Stomach (tissue), 9 donors: ENCODE measurements around the gene SEMA3D. TPM values are rescaled to one million over a fixed set of nuclear protein-coding genes. Genes with fewer than 3 reads are reported as not detected.
A peak's percentile ranks its signal among the peaks of the same experiment; 100 is the strongest.

Source experiments
- DNase-seq, 2 donors: peaks; one replicate each; pipeline versions ENCODE4 v3.0.0 to v3.0.0-alpha.2; 2013 to 2019
- H3K27ac ChIP-seq, 5 donors: fragments of 200-600 bp in 4 of 5; sonication (generic) in 4 of 5; one replicate each; pipeline ENCODE4 v1.5.1; 2013 to 2019; ENCODE audit warnings: mild to moderate bottlenecking in 1 of 5, moderate library complexity in 1 of 5
- H3K27me3 ChIP-seq, 3 donors: fragments of 200-600 bp; sonication (generic); one replicate each; pipeline ENCODE4 v1.5.1; 2017 to 2019; ENCODE audit warnings: mixed run types in 1 of 3
- H3K36me3 ChIP-seq, 4 donors: fragments of 200-600 bp; sonication (generic); 1 replicate in 3 of 4; 2 replicates in 1 of 4; pipeline ENCODE4 v1.5.1; 2016 to 2019
- H3K4me1 ChIP-seq, 4 donors: fragments of 200-600 bp; sonication (generic); one replicate each; pipeline ENCODE4 v1.5.1; 2016 to 2019
- H3K4me3 ChIP-seq, 4 donors: fragments of 200-600 bp; sonication (generic) in 3 of 4; one replicate each; pipeline ENCODE4 v1.5.1; 2016 to 2019; ENCODE audit warnings: mild to moderate bottlenecking in 1 of 4
- H3K9me3 ChIP-seq, 4 donors: fragments of 200-600 bp; sonication (generic); one replicate each; pipeline ENCODE4 v1.5.1; 2016 to 2019
- EP300 ChIP-seq: sonication (generic); formaldehyde crosslinking; IDR thresholded peaks from one replicate; pipeline ENCODE4 v1.6.1; 2017; ENCODE audit warnings: antibody characterized with exemption
- POLR2A ChIP-seq, 4 donors: fragments of 450-650 bp; IDR thresholded peaks; one replicate each; pipeline ENCODE4 v1.6.1; 2016; ENCODE audit warnings: antibody characterized with exemption in 4 of 4, control low read depth in 2 of 4, mild to moderate bottlenecking in 1 of 4, moderate library complexity in 1 of 4
- POLR2AphosphoS5 ChIP-seq, 3 donors: sonication (generic); formaldehyde crosslinking; IDR thresholded peaks; one replicate each; pipeline ENCODE4 v1.6.1; 2016; ENCODE audit warnings: antibody characterized with exemption in 3 of 3
- WGBS, 5 donors: extraction: QIAGEN DNeasy Blood & Tissue Kit in 3 of 5; methylation state at CpG; one replicate each; pipeline versions ENCODE4 v1.1.5 to v1.1.7; 2013 to 2018; 5-methylcytosine and 5-hydroxymethylcytosine counted together
- intact Hi-C: fragments of 100-400 bp; cut with DNase I; formaldehyde crosslinking; loops from one replicate; pipeline ENCODE4 v1.15.1; 2023; ENCODE audit warnings: low total_unique reads
- polyA plus RNA-seq, 3 donors: library from polyadenylated mRNA; stranded (reverse); fragments of 200-250 nt; gene quantifications; one replicate each; pipeline ENCODE4 v1.2.3, GENCODE V29; 2013
- total RNA-seq, 5 donors: library from RNA; depleted of rRNA; stranded (reverse); fragments of >200 nt; gene quantifications; one replicate each; pipeline versions ENCODE4 v1.1.0 to v1.2.3, GENCODE V29; 2014 to 2016
- TF ChIP-seq, protein P1 (sequence below), 7 experiments: fragments of 450-650 bp in 4 of 7; fragments of 200-600 bp in 3 of 7; sonication (generic) in 3 of 7; IDR thresholded peaks; one replicate each; pipeline ENCODE4 v1.5.1; 2016 to 2019; ENCODE audit warnings: antibody characterized with exemption in 7 of 7, control low read depth in 2 of 7, mild to moderate bottlenecking in 1 of 7
- donor health status: healthy with polysubstance abuse.
- donor health status: Bipolar disorder and iron deficiency.
- donor health status: healthy.

The SEMA3D gene
- total and polyA plus RNA-seq, 8 donors = 0.44 to 20.9 (median 2.6) TPM; not detected in 1

DNA sequence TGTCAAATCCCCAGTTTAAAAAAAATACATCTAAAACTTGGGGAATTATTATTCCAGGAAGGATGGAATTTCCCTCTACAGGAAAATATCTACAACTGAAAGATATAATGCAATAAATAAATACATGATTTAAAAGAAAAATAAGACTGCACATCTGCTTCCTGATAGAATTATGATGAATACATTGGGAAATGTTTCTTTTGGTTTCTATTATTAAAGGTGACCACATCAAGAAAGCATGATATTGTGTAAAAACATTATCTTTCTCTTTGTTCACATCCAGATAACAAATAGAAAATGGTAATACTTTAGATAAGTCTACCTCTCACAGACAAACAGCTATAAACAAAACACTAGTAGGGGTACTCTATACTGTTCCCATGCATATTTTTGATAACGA is 19.2 kb downstream of the SEMA3D start:
- intact Hi-C loops = no loop called here

DNA sequence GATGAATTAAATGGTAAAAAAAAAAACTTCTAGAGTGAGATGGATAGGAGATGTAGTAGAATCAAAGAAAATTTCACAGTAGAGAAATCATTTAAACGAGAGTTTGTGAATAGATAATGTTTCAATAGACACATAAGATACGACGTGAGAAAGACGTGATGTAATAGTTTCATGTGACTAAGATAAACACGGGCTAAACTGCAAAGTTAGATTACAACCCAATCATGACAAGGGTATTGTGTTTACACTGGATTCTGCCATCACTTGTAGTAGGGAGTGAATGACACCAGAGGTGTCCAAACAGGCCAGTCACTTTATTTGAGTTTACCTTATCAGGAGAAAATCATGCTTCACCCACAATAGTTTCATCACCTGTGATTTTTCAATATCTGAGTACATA is 21.6 kb downstream of the SEMA3D start:
- Histone ChIP-seq H3K4me1 (no peaks in the 10 kb centered on the region), H3K27ac (no peak overlapping the region), H3K4me3 (no peak overlapping the region), H3K9me3 (no peaks in the 10 kb centered on the region), H3K36me3 (no peaks in the 10 kb centered on the region), H3K27me3 (no peaks in the 10 kb centered on the region)
- 48 to 78% (median 68%) methylated on average over 5 of the region's 5 CpGs for WGBS, 5 donors
- intact Hi-C loops = no loop called here
- no peak for DNase-seq
- no peak for TF ChIP-seq EP300

More for the DNA sequence above, 19.2 kb downstream of the SEMA3D start:
- Histone ChIP-seq H3K27me3 (no peaks in the 10 kb centered on the region), H3K9me3 (no peaks in the 10 kb centered on the region), H3K27ac (no peak overlapping the region), H3K36me3 (no peaks in the 10 kb centered on the region), H3K4me1 (peaks cover 0 to 6% (median under 1%) of the 10 kb centered on the region in 4 donors), H3K4me3 (no peak overlapping the region)
- 93 to 100% (median 98%) methylated on average over 1 of the region's 1 CpG for WGBS, 5 donors
- TF ChIP-seq POLR2A (IDR thresholded peaks at IDR 0.05) = no peak
- TF ChIP-seq, protein P1, sequence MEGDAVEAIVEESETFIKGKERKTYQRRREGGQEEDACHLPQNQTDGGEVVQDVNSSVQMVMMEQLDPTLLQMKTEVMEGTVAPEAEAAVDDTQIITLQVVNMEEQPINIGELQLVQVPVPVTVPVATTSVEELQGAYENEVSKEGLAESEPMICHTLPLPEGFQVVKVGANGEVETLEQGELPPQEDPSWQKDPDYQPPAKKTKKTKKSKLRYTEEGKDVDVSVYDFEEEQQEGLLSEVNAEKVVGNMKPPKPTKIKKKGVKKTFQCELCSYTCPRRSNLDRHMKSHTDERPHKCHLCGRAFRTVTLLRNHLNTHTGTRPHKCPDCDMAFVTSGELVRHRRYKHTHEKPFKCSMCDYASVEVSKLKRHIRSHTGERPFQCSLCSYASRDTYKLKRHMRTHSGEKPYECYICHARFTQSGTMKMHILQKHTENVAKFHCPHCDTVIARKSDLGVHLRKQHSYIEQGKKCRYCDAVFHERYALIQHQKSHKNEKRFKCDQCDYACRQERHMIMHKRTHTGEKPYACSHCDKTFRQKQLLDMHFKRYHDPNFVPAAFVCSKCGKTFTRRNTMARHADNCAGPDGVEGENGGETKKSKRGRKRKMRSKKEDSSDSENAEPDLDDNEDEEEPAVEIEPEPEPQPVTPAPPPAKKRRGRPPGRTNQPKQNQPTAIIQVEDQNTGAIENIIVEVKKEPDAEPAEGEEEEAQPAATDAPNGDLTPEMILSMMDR (IDR thresholded peaks at IDR 0.05) = no peak
- no peak for TF ChIP-seq EP300
- no peak for TF ChIP-seq POLR2AphosphoS5 (IDR thresholded peaks at IDR 0.05)
- no peak for DNase-seq

DNA sequence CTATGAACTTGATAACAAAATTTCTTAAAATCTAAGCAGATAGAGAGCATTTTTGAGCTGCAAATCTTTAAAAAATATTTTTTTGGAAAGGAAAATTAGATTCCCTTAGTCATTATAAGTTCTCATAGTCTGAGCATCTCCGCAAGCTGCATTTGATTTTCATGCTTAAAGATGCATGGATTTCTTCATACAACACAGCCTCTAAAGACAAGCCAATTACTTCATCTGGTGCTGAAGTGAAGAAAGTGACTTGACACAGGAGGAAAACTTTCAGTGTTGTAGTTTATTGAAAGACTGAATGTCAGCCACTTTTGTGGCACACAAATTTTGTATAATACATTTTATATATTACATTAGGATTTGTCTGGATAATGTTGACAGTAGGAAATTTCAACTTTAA is 22.5 kb downstream of the SEMA3D start:
- TF ChIP-seq POLR2A (IDR thresholded peaks at IDR 0.05) (no peak), EP300 (no peak), POLR2AphosphoS5 (IDR thresholded peaks at IDR 0.05) (no peak)
- TF ChIP-seq, protein P1 (IDR thresholded peaks at IDR 0.05) = no peak
- no peak overlapping the region for H3K27ac ChIP-seq
- 94 to 100% (median 96%) methylated on average over 1 of the region's 1 CpG for WGBS, 5 donors

DNA sequence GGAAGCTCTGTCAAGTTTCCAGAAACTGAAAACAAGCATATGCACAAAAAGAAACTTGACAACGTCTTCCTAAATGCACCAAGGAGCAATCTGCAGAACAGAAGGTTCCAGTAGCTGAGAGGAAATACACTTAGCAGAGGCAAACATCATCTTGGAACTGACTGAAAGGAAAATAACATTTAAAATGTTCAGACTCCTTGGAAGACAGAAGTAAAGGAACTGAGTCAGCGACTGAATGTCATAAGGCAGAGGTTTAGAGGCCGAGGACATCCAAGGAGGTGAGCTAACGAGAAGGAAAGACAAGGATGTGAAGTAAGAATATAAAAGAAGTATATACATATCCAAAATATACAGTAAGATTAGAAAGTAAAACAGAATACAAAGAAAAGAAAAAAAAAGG is 24.1 kb downstream of the SEMA3D start:
- TF ChIP-seq POLR2AphosphoS5 (IDR thresholded peaks at IDR 0.05) = no peak
- no peak for TF ChIP-seq POLR2A (IDR thresholded peaks at IDR 0.05)
- TF ChIP-seq EP300 = no peak
- TF ChIP-seq, protein P1 (IDR thresholded peaks at IDR 0.05) = no peak
- Histone ChIP-seq H3K27ac (no peak overlapping the region), H3K4me1 (no peaks in the 10 kb centered on the region), H3K4me3 (no peak overlapping the region), H3K36me3 (no peaks in the 10 kb centered on the region), H3K9me3 (peaks cover 0 to 6% (median 0%) of the 10 kb centered on the region in 4 donors), H3K27me3 (no peaks in the 10 kb centered on the region)
- peak in 1 of 2 donors; percentile 10 for DNase-seq
- intact Hi-C loops = no loop called here
- 35 to 53% (median 38%) methylated on average over 4 of the region's 4 CpGs for WGBS, 5 donors

More for the DNA sequence above, 22.5 kb downstream of the SEMA3D start:
- no peak for DNase-seq
- Histone ChIP-seq H3K36me3 (no peaks in the 10 kb centered on the region), H3K4me3 (no peak overlapping the region), H3K4me1 (no peaks in the 10 kb centered on the region), H3K27me3 (no peaks in the 10 kb centered on the region), H3K9me3 (no peaks in the 10 kb centered on the region)
- intact Hi-C loops = no loop called here

DNA sequence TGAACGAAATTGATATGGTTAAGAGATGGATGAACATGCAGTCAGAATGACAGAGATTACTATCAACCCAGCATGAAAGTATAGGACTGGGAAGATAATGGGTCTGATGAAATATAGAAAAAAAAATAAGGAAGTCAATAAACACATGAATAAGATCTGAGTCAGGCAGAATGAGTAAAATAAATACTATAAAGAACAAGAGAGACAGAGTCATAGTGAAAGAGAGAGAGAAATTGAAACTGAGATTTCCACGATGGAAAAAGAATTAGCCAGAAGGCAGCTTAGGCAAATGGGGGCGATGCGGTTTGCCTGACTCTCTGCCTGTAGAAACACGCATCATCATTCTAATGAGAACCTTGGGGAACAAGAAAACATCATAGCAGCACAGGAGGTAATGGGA is 26.6 kb downstream of the SEMA3D start:
- H3K4me1 ChIP-seq = no peaks in the 10 kb centered on the region
- H3K36me3 ChIP-seq = no peaks in the 10 kb centered on the region
- intact Hi-C loops = no loop called here
- no peak overlapping the region for H3K27ac ChIP-seq
- H3K9me3 ChIP-seq = peaks cover 0 to 6% (median 0%) of the 10 kb centered on the region in 4 donors
- TF ChIP-seq POLR2A (IDR thresholded peaks at IDR 0.05) (no peak), EP300 (no peak), POLR2AphosphoS5 (IDR thresholded peaks at IDR 0.05) (no peak)
- TF ChIP-seq, protein P1 (IDR thresholded peaks at IDR 0.05) = no peak
- no peaks in the 10 kb centered on the region for H3K27me3 ChIP-seq
- 71 to 90% (median 72%) methylated on average over 5 of the region's 5 CpGs for WGBS, 5 donors
- no peak for DNase-seq
- H3K4me3 ChIP-seq = no peak overlapping the region
